ENCODE results near the gene OR10R2. TPM values are rescaled to one million over a fixed set of nuclear protein-coding genes. Genes with fewer than 3 reads are reported as not detected.

OR10R2 gene
- total and polyA plus RNA-seq, 9 donors, result not detected

DNA sequence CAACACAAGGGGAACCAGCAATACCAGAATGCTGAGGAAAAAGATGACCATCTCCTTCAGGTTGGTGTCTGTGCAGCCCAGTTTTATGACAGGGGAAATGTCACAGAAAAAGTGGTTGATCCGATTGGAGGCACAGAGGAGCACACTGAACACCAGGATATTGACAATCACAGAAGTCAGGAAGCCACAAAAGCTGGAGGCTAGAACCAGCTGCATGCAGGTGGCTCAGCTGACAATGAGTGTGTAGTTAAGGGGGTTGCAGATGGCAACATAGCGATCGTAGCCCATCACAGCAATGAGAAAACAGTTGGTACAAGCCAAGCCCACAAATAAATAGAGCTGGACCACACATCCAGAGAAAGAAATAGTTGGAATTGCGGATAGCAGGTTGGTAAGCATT, 26.6 kb upstream of the OR10R2 start:
- Histone ChIP-seq H3K9me3 (no peaks in the 10 kb centered on the region), H3K27me3 (no peaks in the 10 kb centered on the region), H3K4me3 (no peak overlapping the region), H3K27ac (no peak overlapping the region), H3K4me1 (ENCODE audit: insufficient read depth) (no peaks in the 10 kb centered on the region), H3K36me3 (no peaks in the 10 kb centered on the region)
- 75 to 84% (median 80%) methylated on average over 4 of the region's 4 CpGs for WGBS, 3 donors
- no peak for DNase-seq
- TF ChIP-seq POLR2A (IDR thresholded peaks at IDR 0.05), result no peak
- TF ChIP-seq, protein P1, sequence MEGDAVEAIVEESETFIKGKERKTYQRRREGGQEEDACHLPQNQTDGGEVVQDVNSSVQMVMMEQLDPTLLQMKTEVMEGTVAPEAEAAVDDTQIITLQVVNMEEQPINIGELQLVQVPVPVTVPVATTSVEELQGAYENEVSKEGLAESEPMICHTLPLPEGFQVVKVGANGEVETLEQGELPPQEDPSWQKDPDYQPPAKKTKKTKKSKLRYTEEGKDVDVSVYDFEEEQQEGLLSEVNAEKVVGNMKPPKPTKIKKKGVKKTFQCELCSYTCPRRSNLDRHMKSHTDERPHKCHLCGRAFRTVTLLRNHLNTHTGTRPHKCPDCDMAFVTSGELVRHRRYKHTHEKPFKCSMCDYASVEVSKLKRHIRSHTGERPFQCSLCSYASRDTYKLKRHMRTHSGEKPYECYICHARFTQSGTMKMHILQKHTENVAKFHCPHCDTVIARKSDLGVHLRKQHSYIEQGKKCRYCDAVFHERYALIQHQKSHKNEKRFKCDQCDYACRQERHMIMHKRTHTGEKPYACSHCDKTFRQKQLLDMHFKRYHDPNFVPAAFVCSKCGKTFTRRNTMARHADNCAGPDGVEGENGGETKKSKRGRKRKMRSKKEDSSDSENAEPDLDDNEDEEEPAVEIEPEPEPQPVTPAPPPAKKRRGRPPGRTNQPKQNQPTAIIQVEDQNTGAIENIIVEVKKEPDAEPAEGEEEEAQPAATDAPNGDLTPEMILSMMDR (IDR thresholded peaks at IDR 0.05), result no peak
- intact Hi-C loops (cut with DNase I), result no loop called here

DNA sequence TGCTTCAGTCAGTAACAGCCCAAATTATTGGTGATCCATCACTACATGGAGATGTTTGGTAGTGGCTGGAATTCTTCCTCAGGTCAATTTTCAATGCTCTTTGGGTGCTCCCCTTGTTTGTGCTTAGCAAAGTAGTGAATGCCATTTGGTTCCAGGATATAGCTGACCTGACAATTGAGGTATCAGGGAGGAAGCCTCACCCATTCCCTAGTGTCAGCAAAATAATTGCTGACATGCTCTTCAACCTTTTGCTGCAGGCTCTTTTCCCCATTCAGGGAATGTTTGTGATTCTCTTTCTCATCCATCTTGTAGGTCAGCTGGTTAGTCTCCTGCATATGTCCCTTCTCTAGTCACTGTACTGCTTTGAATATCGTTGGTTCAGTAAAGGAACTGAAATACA, 17.5 kb upstream of the OR10R2 start:
- no peak overlapping the region for H3K4me3 ChIP-seq
- TF ChIP-seq, protein P1 (IDR thresholded peaks at IDR 0.05), result no peak
- TF ChIP-seq POLR2A (IDR thresholded peaks at IDR 0.05) (no peak), EP300 (IDR thresholded peaks at IDR 0.05) (no peak)
- no peaks in the 10 kb centered on the region for H3K9me3 ChIP-seq
- DNase-seq, result no peak
- no peaks in the 10 kb centered on the region for H3K27me3 ChIP-seq
- intact Hi-C loops (cut with DNase I), result no loop called here
- no peak overlapping the region for H3K27ac ChIP-seq
- H3K4me1 ChIP-seq (ENCODE audit: insufficient read depth), result no peaks in the 10 kb centered on the region
- H3K36me3 ChIP-seq, result no peaks in the 10 kb centered on the region
- WGBS, 3 donors, result 86 to 97% (median 92%) methylated on average over 1 of the region's 1 CpG

DNA sequence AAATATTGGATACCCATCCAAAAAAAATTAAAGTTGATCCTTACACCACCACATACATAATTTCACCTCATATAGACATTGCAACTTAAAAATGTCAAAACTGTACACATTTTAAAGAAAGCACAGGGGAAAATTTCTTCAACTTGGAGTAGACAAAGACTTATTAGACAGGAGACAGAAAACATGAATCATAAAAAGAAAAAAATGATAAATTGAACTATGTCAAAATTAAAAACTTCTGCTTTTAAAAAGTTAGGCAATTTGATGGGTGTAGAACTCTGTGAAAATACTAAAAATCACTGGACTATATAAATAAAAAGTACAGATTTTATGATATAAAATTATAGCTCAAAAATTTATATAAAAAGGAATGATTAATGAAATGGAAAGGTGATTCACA, 14.8 kb upstream of the OR10R2 start:
- no peaks in the 10 kb centered on the region for H3K27me3 ChIP-seq
- no peak for TF ChIP-seq EP300 (IDR thresholded peaks at IDR 0.05)
- no peak for TF ChIP-seq POLR2A (IDR thresholded peaks at IDR 0.05)
- TF ChIP-seq, protein P1 (IDR thresholded peaks at IDR 0.05), result no peak
- H3K4me3 ChIP-seq, result no peak overlapping the region
- intact Hi-C loops (cut with DNase I), result no loop called here
- no peaks in the 10 kb centered on the region for H3K36me3 ChIP-seq
- no peak overlapping the region for H3K27ac ChIP-seq
- no peaks in the 10 kb centered on the region for H3K4me1 ChIP-seq (ENCODE audit: insufficient read depth)
- H3K9me3 ChIP-seq, result no peaks in the 10 kb centered on the region
- DNase-seq, result no peak

DNA sequence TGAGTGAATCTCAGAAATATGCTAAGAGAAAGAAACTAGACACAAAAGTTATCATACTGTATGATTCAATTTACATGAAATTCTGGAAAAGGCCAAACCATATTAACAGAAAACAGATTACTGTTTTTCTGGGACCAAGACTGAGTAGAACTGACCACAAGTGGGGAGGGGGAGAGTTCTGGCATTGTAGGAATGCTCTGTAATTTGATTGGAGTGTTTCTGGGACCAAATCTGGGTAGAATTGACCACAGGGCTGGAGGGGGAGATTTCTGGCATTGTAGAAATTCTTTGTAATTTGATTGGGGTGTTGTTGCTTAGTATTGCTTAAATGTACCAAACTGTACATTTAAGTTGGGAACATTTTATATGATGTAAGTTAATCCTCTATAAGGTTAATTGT, 13.8 kb upstream of the OR10R2 start:
- H3K36me3 ChIP-seq, result no peaks in the 10 kb centered on the region
- no peaks in the 10 kb centered on the region for H3K4me1 ChIP-seq (ENCODE audit: insufficient read depth)
- no peak for DNase-seq
- TF ChIP-seq, protein P1 (IDR thresholded peaks at IDR 0.05), result no peak
- TF ChIP-seq EP300 (IDR thresholded peaks at IDR 0.05) (no peak), POLR2A (IDR thresholded peaks at IDR 0.05) (no peak)
- H3K4me3 ChIP-seq, result no peak overlapping the region
- no peaks in the 10 kb centered on the region for H3K9me3 ChIP-seq
- no peak overlapping the region for H3K27ac ChIP-seq
- intact Hi-C loops (cut with DNase I), result no loop called here
- H3K27me3 ChIP-seq, result no peaks in the 10 kb centered on the region

DNA sequence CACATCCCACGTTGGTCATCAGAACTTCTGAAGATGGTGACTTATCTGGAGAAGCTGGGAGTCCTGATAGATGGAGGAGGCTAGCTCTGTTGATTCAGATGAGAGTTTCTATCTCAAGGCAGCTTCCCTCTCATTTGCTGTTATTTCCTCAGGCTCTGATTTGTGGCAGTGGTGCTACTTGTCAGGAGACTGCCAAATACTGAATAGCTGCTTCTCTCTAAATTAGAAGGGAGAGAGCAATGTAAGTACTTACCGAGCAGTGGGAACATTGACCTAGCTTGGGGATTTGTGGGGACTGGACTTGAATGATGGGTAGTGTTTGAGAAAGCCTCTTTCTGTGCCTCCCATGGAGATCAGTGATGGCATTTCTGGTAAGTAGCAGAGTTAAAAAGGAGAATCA, 10.5 kb upstream of the OR10R2 start, which contains the start of gene OR10K1:
Gene OR10K1, plus strand, starts transcription at position 301 of the 400 bp plus-strand sequence. CDS start 3,728 bp downstream, outside the sequence.
- 54 to 68% (median 61%) methylated on average over 2 of the region's 2 CpGs for WGBS, 3 donors
- TF ChIP-seq, protein P1 (IDR thresholded peaks at IDR 0.05), result no peak
- no peak for TF ChIP-seq EP300 (IDR thresholded peaks at IDR 0.05)
- no peak for TF ChIP-seq POLR2A (IDR thresholded peaks at IDR 0.05)
- H3K4me1 ChIP-seq (ENCODE audit: insufficient read depth), result no peaks in the 10 kb centered on the region
- H3K27ac ChIP-seq, result no peak within 1 kb of the TSS
- no peaks in the 10 kb centered on the region for H3K36me3 ChIP-seq
- H3K4me3 ChIP-seq, result no peak within 1 kb of the TSS
- no peaks in the 10 kb centered on the region for H3K27me3 ChIP-seq
- no peaks in the 10 kb centered on the region for H3K9me3 ChIP-seq
- intact Hi-C loops (cut with DNase I), result no loop called here
- DNase-seq, result no peak

Measured in ovary (tissue), 9 donors.